Adipose tissue (tissue), 3 donors: Measurements from ENCODE around the gene PLD6. TPM values are rescaled to one million over a fixed set of nuclear protein-coding genes. Genes with fewer than 3 reads are reported as not detected.

Source experiments
- H3K27ac ChIP-seq: one replicate; pipeline ENCODE4 v1.5.1; 2013; ENCODE audit warnings: low read depth, low read length
- WGBS, 3 donors: extraction: QIAGEN DNeasy Blood & Tissue Kit; methylation state at CpG; one replicate each; pipeline ENCODE4 v1.1.7; 2013; 5-methylcytosine and 5-hydroxymethylcytosine counted together
- polyA plus RNA-seq, 3 donors: library from polyadenylated mRNA; stranded (reverse); fragments of 200-250 nt; gene quantifications; one replicate each; pipeline ENCODE4 v1.2.3, GENCODE V29; 2013
- donor health status: healthy with polysubstance abuse.
- donor health status: Bipolar disorder and iron deficiency.
- donor health status: healthy.

The PLD6 gene
- polyA plus RNA-seq, 3 donors = 3.3 to 6.8 (median 3.6) TPM

GRCh38 chr17:17228521-17229279, 22.6 kb upstream of the PLD6 start:
- WGBS, 3 donors = 80 to 93% (median 88%) methylated on average over 17 of the region's 17 CpGs
- H3K27ac ChIP-seq = no peak overlapping the region

DNA sequence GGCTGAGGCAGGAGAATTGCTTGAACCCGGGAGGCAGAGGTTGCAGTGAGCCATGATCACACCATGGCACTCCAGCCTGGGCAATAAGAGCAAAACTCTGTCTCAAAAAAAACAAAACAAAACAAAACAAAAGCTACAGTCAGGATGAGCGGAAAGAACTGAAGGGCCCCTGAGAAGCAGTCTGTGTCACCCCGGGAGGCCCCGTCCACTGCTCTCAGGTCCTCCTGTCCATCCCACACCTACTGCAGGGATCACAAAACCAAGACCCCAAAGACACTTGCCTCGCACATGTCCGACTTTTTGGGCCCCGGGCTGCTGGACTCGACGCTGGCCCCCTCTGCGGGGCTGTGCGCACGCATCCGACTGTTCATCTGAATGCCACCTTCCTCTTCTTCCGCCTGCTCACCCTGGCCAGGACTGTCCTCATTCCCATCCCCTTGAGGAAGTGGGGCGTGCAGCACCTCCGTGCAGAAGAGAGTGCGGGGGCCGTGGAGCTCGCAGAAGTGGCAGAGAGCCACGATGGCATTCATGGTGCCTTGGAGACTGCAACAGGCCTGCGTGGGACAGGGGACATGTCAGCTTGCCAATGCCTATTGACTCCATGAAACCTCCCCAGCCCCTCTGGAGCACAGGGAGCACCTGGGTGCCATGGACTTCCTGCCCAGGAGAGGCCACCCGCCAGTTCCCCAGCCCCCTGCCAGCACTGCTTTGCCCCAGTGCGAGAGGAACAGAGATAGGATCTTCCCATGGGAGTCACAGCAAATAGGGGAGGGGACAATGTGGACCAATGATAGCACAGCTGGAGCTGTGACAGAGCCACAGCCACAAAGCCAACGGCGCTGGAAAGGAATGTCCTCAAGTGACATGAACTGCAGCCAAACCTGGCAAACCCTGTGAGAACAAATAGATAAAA, 21.7 kb upstream of the PLD6 start:
- H3K27ac ChIP-seq = no peak overlapping the region
- WGBS, 3 donors = 83 to 90% (median 84%) methylated on average over 25 of the region's 25 CpGs

- 92 to 95% (median 94%) methylated on average over 16 of the region's 16 CpGs for WGBS, 3 donors
- H3K27ac ChIP-seq = no peak overlapping the region
Measured at GRCh38 chr17:17226451-17227265, 20.5 kb upstream of the PLD6 start.

DNA sequence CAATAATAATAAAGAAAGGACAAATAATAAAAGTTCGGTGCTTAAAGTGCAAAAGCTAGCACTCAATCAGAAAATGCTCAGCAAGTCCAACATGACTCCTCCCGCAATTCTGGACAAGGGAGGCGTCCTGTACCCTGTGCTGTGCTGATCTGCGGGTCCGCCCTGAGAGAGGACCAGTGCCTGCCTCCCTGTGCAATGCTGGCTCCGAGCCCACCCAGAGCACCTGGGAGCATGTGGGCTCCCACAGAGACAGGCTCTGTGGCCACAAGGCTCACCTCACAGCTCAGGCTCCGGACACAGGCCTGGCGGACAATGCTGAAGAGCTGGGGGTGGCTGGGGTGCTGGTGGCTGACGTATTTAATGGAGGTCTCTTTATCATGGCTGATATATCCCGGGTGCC, 19.8 kb upstream of the PLD6 start:
- WGBS, 3 donors = 92 to 97% (median 95%) methylated on average over 10 of the region's 10 CpGs

DNA sequence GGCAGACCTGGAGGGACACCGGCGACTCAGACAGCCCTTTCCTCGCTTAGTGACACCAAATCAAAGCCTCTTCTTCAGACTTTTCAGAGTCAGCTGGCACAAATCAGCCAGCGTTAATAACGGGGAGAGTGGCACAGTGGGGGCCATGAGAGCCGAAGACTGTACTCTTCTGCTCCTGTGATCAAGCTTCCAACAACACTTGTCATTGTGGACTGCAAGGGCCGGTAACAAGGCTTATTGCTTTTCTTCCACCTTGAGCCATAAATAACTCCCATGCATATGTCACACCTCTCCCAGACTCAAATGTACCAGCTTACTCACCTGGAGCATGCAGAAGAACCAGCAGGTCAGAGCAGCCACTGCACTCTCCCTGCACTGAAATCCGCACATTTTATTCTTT, 18.0 kb upstream of the PLD6 start:
- H3K27ac ChIP-seq = no peak overlapping the region
- WGBS, 3 donors = 88 to 90% (median 89%) methylated on average over 8 of the region's 8 CpGs

More for the DNA sequence above, 19.8 kb upstream of the PLD6 start:
- no peak overlapping the region for H3K27ac ChIP-seq

DNA sequence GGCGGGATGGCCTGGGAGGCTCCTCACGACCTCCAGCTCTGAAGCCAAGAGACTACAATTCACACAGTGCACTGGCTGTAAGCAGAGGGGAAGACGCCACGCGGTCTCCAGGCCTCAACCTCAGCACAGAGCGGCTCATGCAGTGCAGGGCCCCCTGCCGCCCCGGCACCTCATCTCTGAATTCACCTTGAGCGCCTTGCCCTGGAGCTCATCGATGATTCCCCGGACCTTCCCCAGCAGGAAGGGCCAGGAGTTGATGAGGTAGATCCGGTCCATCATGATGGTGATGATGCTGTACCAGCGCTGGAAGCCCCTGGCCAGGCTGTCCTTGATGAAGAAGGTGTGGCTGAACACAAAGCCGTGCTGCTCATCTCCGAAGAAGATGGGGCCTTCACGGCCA, 17.6 kb upstream of the PLD6 start:
- no peak overlapping the region for H3K27ac ChIP-seq
- WGBS, 3 donors = 94 to 95% (median 95%) methylated on average over 16 of the region's 16 CpGs

GRCh38 chr17:17221329-17221728, 15.2 kb upstream of the PLD6 start:
- 90 to 95% (median 92%) methylated on average over 22 of the region's 22 CpGs for WGBS, 3 donors

GRCh38 chr17:17220529-17220928, 14.4 kb upstream of the PLD6 start:
- 91 to 99% (median 94%) methylated on average over 8 of the region's 8 CpGs for WGBS, 3 donors
- no peak overlapping the region for H3K27ac ChIP-seq

More at GRCh38 chr17:17221329-17221728, 15.2 kb upstream of the PLD6 start:
- H3K27ac ChIP-seq = no peak overlapping the region

GRCh38 chr17:17217995-17218394, 11.9 kb upstream of the PLD6 start:
- no peak overlapping the region for H3K27ac ChIP-seq
- WGBS, 3 donors = 84 to 93% (median 85%) methylated on average over 3 of the region's 3 CpGs

- WGBS, 3 donors = 83 to 94% (median 90%) methylated on average over 16 of the region's 16 CpGs
- H3K27ac ChIP-seq = no peak overlapping the region
Measured at GRCh38 chr17:17216776-17217175, 10.6 kb upstream of the PLD6 start.

- H3K27ac ChIP-seq = no peak overlapping the region
- 89 to 94% (median 93%) methylated on average over 17 of the region's 17 CpGs for WGBS, 3 donors
Measured at GRCh38 chr17:17216236-17216635, 10.1 kb upstream of the PLD6 start.

- no peak overlapping the region for H3K27ac ChIP-seq
- WGBS, 3 donors = 85 to 89% (median 86%) methylated on average over 8 of the region's 8 CpGs
Measured at GRCh38 chr17:17215575-17215974, 9.4 kb upstream of the PLD6 start.

DNA sequence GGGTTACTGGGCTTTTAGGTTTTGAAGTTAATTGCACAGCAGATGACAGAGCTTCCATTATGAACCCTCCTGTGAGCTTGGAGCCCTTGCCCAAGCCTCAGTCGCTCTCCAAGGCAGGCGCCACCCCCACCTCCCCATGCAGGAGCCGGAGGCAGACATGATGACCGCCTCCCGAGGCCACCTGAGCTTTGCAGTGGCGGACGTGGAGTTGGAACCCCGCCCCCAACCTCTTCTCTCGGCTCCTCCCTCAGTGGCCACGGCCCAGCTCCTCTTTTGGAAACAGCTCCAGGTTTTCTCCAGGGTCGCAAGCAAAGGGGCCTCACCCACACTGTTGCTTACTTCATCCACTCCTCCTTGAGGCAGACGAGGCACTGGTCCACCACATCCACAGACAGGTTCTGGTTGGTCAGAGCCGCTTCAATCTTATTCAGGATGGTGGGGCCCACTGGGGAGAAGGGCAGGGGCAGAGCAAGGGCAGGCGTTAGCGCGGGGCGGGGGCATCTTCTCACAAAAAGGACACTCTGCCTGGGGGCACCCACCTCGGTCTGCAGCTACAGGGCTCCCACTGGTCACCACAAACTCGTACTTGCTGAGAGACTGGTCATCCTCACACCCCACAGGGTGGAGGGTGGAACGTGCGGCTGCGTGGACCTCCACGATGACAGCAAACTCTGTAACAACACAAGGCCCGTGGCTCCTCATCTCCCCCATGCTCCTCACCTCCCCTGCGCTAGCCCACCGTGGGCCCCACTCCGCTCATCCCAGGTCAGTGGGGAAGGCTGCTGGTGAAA, 8.7 kb upstream of the PLD6 start:
- H3K27ac ChIP-seq = no peak overlapping the region
- 89 to 91% (median 90%) methylated on average over 27 of the region's 27 CpGs for WGBS, 3 donors

GRCh38 chr17:17213775-17214174, 7.6 kb upstream of the PLD6 start:
- no peak overlapping the region for H3K27ac ChIP-seq
- 80 to 82% (median 80%) methylated on average over 10 of the region's 10 CpGs for WGBS, 3 donors

DNA sequence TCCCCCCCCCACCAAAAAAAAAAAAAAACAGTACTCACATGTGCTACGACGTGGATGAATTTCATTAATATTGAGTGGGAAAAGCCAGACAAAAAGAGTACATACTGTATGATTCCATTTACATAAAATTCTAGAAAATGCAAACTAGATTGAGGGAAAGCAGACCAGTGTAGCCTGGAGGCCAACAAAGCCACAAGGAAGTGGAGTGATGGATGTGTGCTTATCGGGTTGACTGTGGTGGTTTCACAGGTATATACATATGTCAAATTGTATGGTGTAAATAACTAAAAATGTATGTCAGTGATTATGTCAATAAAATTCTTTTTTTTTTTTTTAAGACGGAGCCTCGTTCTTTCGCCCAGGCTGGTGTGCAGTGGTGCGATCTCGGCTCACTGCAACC, 1.9 kb upstream of the PLD6 start:
- WGBS, 3 donors = 79 to 88% (median 79%) methylated on average over 8 of the region's 8 CpGs

GRCh38 chr17:17206913-17207335, 791 bp upstream of the PLD6 start:
- WGBS, 3 donors = 35 to 57% (median 49%) methylated on average over 16 of the region's 16 CpGs
- no peak overlapping the region for H3K27ac ChIP-seq

More for the DNA sequence above, 1.9 kb upstream of the PLD6 start:
- H3K27ac ChIP-seq = no peak overlapping the region

DNA sequence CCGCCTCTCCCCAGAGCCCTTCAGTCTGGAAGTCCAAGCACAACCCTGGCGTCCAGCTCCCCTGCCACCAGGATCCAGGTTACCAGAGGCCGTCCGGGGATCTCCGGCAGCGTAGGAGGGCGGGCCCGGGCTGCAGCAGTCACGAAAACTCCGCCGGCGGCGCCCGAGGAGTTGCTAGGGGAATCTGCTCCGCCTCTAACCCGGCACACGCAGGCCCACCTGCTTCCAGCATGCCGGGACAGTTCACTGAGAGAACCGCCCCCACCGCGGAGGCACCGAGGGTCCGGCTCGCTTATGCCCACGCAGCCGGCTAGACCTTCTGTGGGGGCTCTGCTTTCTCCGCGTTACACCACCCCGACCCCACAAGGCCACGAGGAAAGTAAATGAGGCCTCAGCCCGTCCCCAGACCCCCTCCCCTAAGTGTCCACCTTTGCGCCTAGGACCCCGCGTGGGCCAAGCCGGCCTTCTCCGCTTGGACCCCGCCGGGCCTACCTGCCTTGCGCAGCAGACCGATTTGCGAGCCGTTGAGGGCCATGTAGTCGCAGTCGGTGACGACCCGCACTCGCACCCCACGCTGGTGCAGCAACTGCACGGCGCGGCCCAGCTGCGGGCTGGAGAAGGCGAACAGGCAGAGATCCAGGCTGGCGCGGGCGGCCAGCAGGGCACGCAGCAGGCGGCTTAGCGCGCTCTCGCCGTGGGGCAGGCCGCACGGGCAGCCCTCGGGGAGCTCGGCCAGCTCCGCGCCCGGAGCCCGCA, 587 bp downstream of the PLD6 start:
- WGBS, 3 donors = 4 to 12% (median 8%) methylated on average over 54 to 70 of the region's 70 CpGs
- H3K27ac ChIP-seq = peak overlapping the region; percentile 42
